Activated naive CD8-positive, alpha-beta T cell treated with anti-CD3 and anti-CD28 coated beads, Interleukin-2, amount 50 U/mL, for 24 hours (primary cell): ENCODE measurements around the gene ABCA2.

Source experiments
- ATAC-seq: fragments of 150-1000 bp; cut with Tn5 transposase; one replicate; pipeline ENCODE4 v1.10.0; 2021
- DNase-seq: peaks from one replicate; pipeline ENCODE4 v3.0.0; 2021
- H3K27ac Mint-ChIP-seq: one replicate; pipeline ENCODE4 v1.8.0; 2021; ENCODE audit warnings: mild to moderate bottlenecking, mixed read lengths
- H3K27me3 Mint-ChIP-seq: one replicate; pipeline ENCODE4 v1.8.0; 2021; ENCODE audit warnings: mixed read lengths
- H3K36me3 Mint-ChIP-seq: one replicate; pipeline ENCODE4 v1.8.0; 2021; ENCODE audit warnings: low read depth, mixed read lengths
- H3K4me1 Mint-ChIP-seq: one replicate; pipeline ENCODE4 v1.8.0; 2021; ENCODE audit warnings: mixed read lengths
- H3K4me3 Mint-ChIP-seq: one replicate; pipeline ENCODE4 v1.8.0; 2021; ENCODE audit warnings: mild to moderate bottlenecking, moderate library complexity, mixed read lengths
- H3K9me3 Mint-ChIP-seq: one replicate; pipeline ENCODE4 v1.8.0; 2021; ENCODE audit warnings: mixed read lengths

ABCA2 gene

GRCh38 chr9:137020771-137021567 is 7.1 kb downstream of the ABCA2 start:
- Mint-ChIP-seq H3K27ac (no peak overlapping the region), H3K27me3 (no peaks in the 10 kb centered on the region), H3K4me1 (peaks cover 2% of the 10 kb centered on the region)

GRCh38 chr9:137019891-137020683 is 8.0 kb downstream of the ABCA2 start:
- Mint-ChIP-seq H3K27me3 (no peaks in the 10 kb centered on the region), H3K27ac (no peak overlapping the region), H3K36me3 (no peaks in the 10 kb centered on the region), H3K4me1 (peaks cover 2% of the 10 kb centered on the region), H3K9me3 (no peaks in the 10 kb centered on the region), H3K4me3 (no peak overlapping the region)
- no peak for ATAC-seq
- DNase-seq = no peak

More at GRCh38 chr9:137020771-137021567, 7.1 kb downstream of the ABCA2 start:
- no peaks in the 10 kb centered on the region for H3K9me3 Mint-ChIP-seq
- no peak for ATAC-seq
- H3K4me3 Mint-ChIP-seq = no peak overlapping the region
- H3K36me3 Mint-ChIP-seq = no peaks in the 10 kb centered on the region
- no peak for DNase-seq

GRCh38 chr9:137018761-137019559 is 9.1 kb downstream of the ABCA2 start:
- H3K9me3 Mint-ChIP-seq = no peaks in the 10 kb centered on the region
- DNase-seq (no peak), ATAC-seq (no peak)
- H3K27me3 Mint-ChIP-seq = no peaks in the 10 kb centered on the region
- H3K27ac Mint-ChIP-seq = no peak overlapping the region
- H3K4me1 Mint-ChIP-seq = peaks cover 2% of the 10 kb centered on the region
- H3K36me3 Mint-ChIP-seq = no peaks in the 10 kb centered on the region
- H3K4me3 Mint-ChIP-seq = no peak overlapping the region

GRCh38 chr9:137017791-137018497 is 10.1 kb downstream of the ABCA2 start:
- Mint-ChIP-seq H3K36me3 (no peaks in the 10 kb centered on the region), H3K4me1 (peaks cover 2% of the 10 kb centered on the region), H3K4me3 (no peak overlapping the region), H3K27ac (no peak overlapping the region), H3K9me3 (no peaks in the 10 kb centered on the region), H3K27me3 (no peaks in the 10 kb centered on the region)
- ATAC-seq (no peak), DNase-seq (no peak)

GRCh38 chr9:137017071-137017470 is 11.0 kb downstream of the ABCA2 start:
- no peak overlapping the region for H3K27ac Mint-ChIP-seq
- no peaks in the 10 kb centered on the region for H3K9me3 Mint-ChIP-seq
- H3K4me3 Mint-ChIP-seq = no peak overlapping the region
- H3K27me3 Mint-ChIP-seq = no peaks in the 10 kb centered on the region
- ATAC-seq (no peak), DNase-seq (no peak)
- peaks cover under 1% of the 10 kb centered on the region for H3K4me1 Mint-ChIP-seq
- H3K36me3 Mint-ChIP-seq = no peaks in the 10 kb centered on the region

- no peak overlapping the region for H3K4me3 Mint-ChIP-seq
Observed at GRCh38 chr9:137016436-137016835, 11.6 kb downstream of the ABCA2 start.

GRCh38 chr9:137015976-137016375 is 12.1 kb downstream of the ABCA2 start:
- no peaks in the 10 kb centered on the region for H3K27me3 Mint-ChIP-seq
- no peaks in the 10 kb centered on the region for H3K4me1 Mint-ChIP-seq
- no peaks in the 10 kb centered on the region for H3K36me3 Mint-ChIP-seq
- H3K9me3 Mint-ChIP-seq = no peaks in the 10 kb centered on the region
- ATAC-seq = no peak
- no peak overlapping the region for H3K27ac Mint-ChIP-seq
- no peak overlapping the region for H3K4me3 Mint-ChIP-seq
- DNase-seq = no peak

More at GRCh38 chr9:137016436-137016835, 11.6 kb downstream of the ABCA2 start:
- Mint-ChIP-seq H3K27ac (no peak overlapping the region), H3K27me3 (no peaks in the 10 kb centered on the region), H3K4me1 (no peaks in the 10 kb centered on the region), H3K36me3 (no peaks in the 10 kb centered on the region), H3K9me3 (no peaks in the 10 kb centered on the region)
- no peak for DNase-seq
- no peak for ATAC-seq

GRCh38 chr9:137015540-137015930 is 12.5 kb downstream of the ABCA2 start:
- H3K27me3 Mint-ChIP-seq = no peaks in the 10 kb centered on the region
- ATAC-seq (no peak), DNase-seq (no peak)
- H3K27ac Mint-ChIP-seq = no peak overlapping the region
- H3K4me1 Mint-ChIP-seq = no peaks in the 10 kb centered on the region
- no peak overlapping the region for H3K4me3 Mint-ChIP-seq
- no peaks in the 10 kb centered on the region for H3K36me3 Mint-ChIP-seq
- H3K9me3 Mint-ChIP-seq = no peaks in the 10 kb centered on the region

- Mint-ChIP-seq H3K27me3 (no peaks in the 10 kb centered on the region), H3K4me3 (no peak overlapping the region), H3K9me3 (no peaks in the 10 kb centered on the region), H3K4me1 (no peaks in the 10 kb centered on the region), H3K27ac (no peak overlapping the region), H3K36me3 (no peaks in the 10 kb centered on the region)
- DNase-seq = no peak
- no peak for ATAC-seq
Observed at GRCh38 chr9:137014776-137015539, 13.1 kb downstream of the ABCA2 start.

GRCh38 chr9:137014166-137014565 is 13.9 kb downstream of the ABCA2 start:
- ATAC-seq = no peak

GRCh38 chr9:137013571-137013940 is 14.5 kb downstream of the ABCA2 start:
- Mint-ChIP-seq H3K27ac (no peak overlapping the region), H3K36me3 (no peaks in the 10 kb centered on the region), H3K4me1 (no peaks in the 10 kb centered on the region), H3K9me3 (no peaks in the 10 kb centered on the region), H3K4me3 (no peak overlapping the region), H3K27me3 (no peaks in the 10 kb centered on the region)
- ATAC-seq (no peak), DNase-seq (no peak)

More at GRCh38 chr9:137014166-137014565, 13.9 kb downstream of the ABCA2 start:
- H3K27me3 Mint-ChIP-seq = no peaks in the 10 kb centered on the region
- no peaks in the 10 kb centered on the region for H3K36me3 Mint-ChIP-seq
- H3K4me1 Mint-ChIP-seq = no peaks in the 10 kb centered on the region
- no peak for DNase-seq
- no peak overlapping the region for H3K4me3 Mint-ChIP-seq
- no peaks in the 10 kb centered on the region for H3K9me3 Mint-ChIP-seq
- no peak overlapping the region for H3K27ac Mint-ChIP-seq

- Mint-ChIP-seq H3K4me1 (no peaks in the 10 kb centered on the region), H3K27ac (no peak overlapping the region), H3K9me3 (no peaks in the 10 kb centered on the region), H3K36me3 (no peaks in the 10 kb centered on the region), H3K27me3 (no peaks in the 10 kb centered on the region), H3K4me3 (no peak overlapping the region)
- DNase-seq = no peak
- no peak for ATAC-seq
Observed at GRCh38 chr9:137012694-137013570, 15.1 kb downstream of the ABCA2 start.
